ENCODE measurements around the gene CALML3.

CALML3 gene

GRCh38 chr10:5485948-5486852 lies 38.6 kb upstream of the CALML3 start:
- no peak overlapping the region for H3K9ac ChIP-seq (ENCODE audit: low read depth, low read length)
- H3K9me3 ChIP-seq (ENCODE audit: control insufficient read depth, insufficient read depth, low read length), result no peaks in the 10 kb centered on the region; the same call in 1 of the 2 replicates
- peaks cover 23% of the 10 kb centered on the region for H3K4me1 ChIP-seq (ENCODE audit: insufficient read depth, low read length)
- no peaks in the 10 kb centered on the region for H3K36me3 ChIP-seq (ENCODE audit: insufficient read depth, low read length)

GRCh38 chr10:5486853-5487235 lies 37.9 kb upstream of the CALML3 start:
- Histone ChIP-seq H3K36me3 (ENCODE audit: insufficient read depth, low read length) (no peaks in the 10 kb centered on the region), H3K4me1 (ENCODE audit: insufficient read depth, low read length) (peaks cover 23% of the 10 kb centered on the region), H3K9ac (ENCODE audit: low read depth, low read length) (no peak overlapping the region), H3K9me3 (ENCODE audit: control insufficient read depth, insufficient read depth, low read length) (peaks cover 3% of the 10 kb centered on the region)

- Histone ChIP-seq H3K4me1 (ENCODE audit: insufficient read depth, low read length) (peaks cover 23% of the 10 kb centered on the region), H3K36me3 (ENCODE audit: insufficient read depth, low read length) (no peaks in the 10 kb centered on the region), H3K9ac (ENCODE audit: low read depth, low read length) (no peak overlapping the region)
These were observed 36.2 kb upstream of the CALML3 start for GRCh38 chr10:5488272-5489161.

GRCh38 chr10:5490032-5490431 lies 34.7 kb upstream of the CALML3 start:
- Histone ChIP-seq H3K9ac (ENCODE audit: low read depth, low read length) (no peak overlapping the region), H3K36me3 (ENCODE audit: insufficient read depth, low read length) (no peaks in the 10 kb centered on the region), H3K9me3 (ENCODE audit: control insufficient read depth, insufficient read depth, low read length) (peaks cover 9% of the 10 kb centered on the region), H3K4me1 (ENCODE audit: insufficient read depth, low read length) (peaks cover 23% of the 10 kb centered on the region)

More at GRCh38 chr10:5488272-5489161, 36.2 kb upstream of the CALML3 start:
- peaks cover 9% of the 10 kb centered on the region for H3K9me3 ChIP-seq (ENCODE audit: control insufficient read depth, insufficient read depth, low read length)

- H3K4me1 ChIP-seq (ENCODE audit: insufficient read depth, low read length), result peaks cover 23% of the 10 kb centered on the region
- H3K9ac ChIP-seq (ENCODE audit: low read depth, low read length), result no peak overlapping the region
These were observed 33.9 kb upstream of the CALML3 start for GRCh38 chr10:5490698-5491464.

GRCh38 chr10:5491477-5491876 lies 33.3 kb upstream of the CALML3 start:
- peaks cover 19% of the 10 kb centered on the region for H3K4me1 ChIP-seq (ENCODE audit: insufficient read depth, low read length)
- H3K9ac ChIP-seq (ENCODE audit: low read depth, low read length), result no peak overlapping the region
- H3K9me3 ChIP-seq (ENCODE audit: control insufficient read depth, insufficient read depth, low read length), result peaks cover 9% of the 10 kb centered on the region
- H3K36me3 ChIP-seq (ENCODE audit: insufficient read depth, low read length), result no peaks in the 10 kb centered on the region

More at GRCh38 chr10:5490698-5491464, 33.9 kb upstream of the CALML3 start:
- H3K36me3 ChIP-seq (ENCODE audit: insufficient read depth, low read length), result no peaks in the 10 kb centered on the region
- peaks cover 9% of the 10 kb centered on the region for H3K9me3 ChIP-seq (ENCODE audit: control insufficient read depth, insufficient read depth, low read length)

- peaks cover 9% of the 10 kb centered on the region for H3K9me3 ChIP-seq (ENCODE audit: control insufficient read depth, insufficient read depth, low read length)
- peaks cover 10% of the 10 kb centered on the region; the same call in 1 of the 2 replicates for H3K4me1 ChIP-seq (ENCODE audit: insufficient read depth, low read length)
- no peak overlapping the region for H3K9ac ChIP-seq (ENCODE audit: low read depth, low read length)
- no peaks in the 10 kb centered on the region for H3K36me3 ChIP-seq (ENCODE audit: insufficient read depth, low read length)
These were observed 32.4 kb upstream of the CALML3 start for GRCh38 chr10:5492322-5492855.

GRCh38 chr10:5492929-5493576 lies 31.7 kb upstream of the CALML3 start:
- Histone ChIP-seq H3K9ac (ENCODE audit: low read depth, low read length) (no peak overlapping the region), H3K4me1 (ENCODE audit: insufficient read depth, low read length) (peaks cover 7% of the 10 kb centered on the region; the same call in 1 of the 2 replicates), H3K9me3 (ENCODE audit: control insufficient read depth, insufficient read depth, low read length) (peaks cover 9% of the 10 kb centered on the region), H3K36me3 (ENCODE audit: insufficient read depth, low read length) (no peaks in the 10 kb centered on the region)

- Histone ChIP-seq H3K4me1 (ENCODE audit: insufficient read depth, low read length) (peaks cover 3% of the 10 kb centered on the region; the same call in 1 of the 2 replicates), H3K36me3 (ENCODE audit: insufficient read depth, low read length) (no peaks in the 10 kb centered on the region), H3K9ac (ENCODE audit: low read depth, low read length) (no peak overlapping the region), H3K9me3 (ENCODE audit: control insufficient read depth, insufficient read depth, low read length) (peaks cover 9% of the 10 kb centered on the region)
These were observed 31.1 kb upstream of the CALML3 start for GRCh38 chr10:5493691-5494090.

GRCh38 chr10:5494611-5495010 lies 30.1 kb upstream of the CALML3 start:
- Histone ChIP-seq H3K9me3 (ENCODE audit: control insufficient read depth, insufficient read depth, low read length) (peaks cover 9% of the 10 kb centered on the region), H3K9ac (ENCODE audit: low read depth, low read length) (no peak overlapping the region), H3K36me3 (ENCODE audit: insufficient read depth, low read length) (no peaks in the 10 kb centered on the region), H3K4me1 (ENCODE audit: insufficient read depth, low read length) (peaks cover 3% of the 10 kb centered on the region; the same call in 1 of the 2 replicates)

- peaks cover 3% of the 10 kb centered on the region; the same call in 1 of the 2 replicates for H3K4me1 ChIP-seq (ENCODE audit: insufficient read depth, low read length)
These were observed 28.2 kb upstream of the CALML3 start for GRCh38 chr10:5496261-5497250.

GRCh38 chr10:5497289-5497688 lies 27.5 kb upstream of the CALML3 start:
- Histone ChIP-seq H3K9ac (ENCODE audit: low read depth, low read length) (no peak overlapping the region), H3K9me3 (ENCODE audit: control insufficient read depth, insufficient read depth, low read length) (peaks cover 1% of the 10 kb centered on the region; the same call in 1 of the 2 replicates), H3K36me3 (ENCODE audit: insufficient read depth, low read length) (no peaks in the 10 kb centered on the region), H3K4me1 (ENCODE audit: insufficient read depth, low read length) (peaks cover 3% of the 10 kb centered on the region; the same call in 1 of the 2 replicates)

More at GRCh38 chr10:5496261-5497250, 28.2 kb upstream of the CALML3 start:
- Histone ChIP-seq H3K9ac (ENCODE audit: low read depth, low read length) (no peak overlapping the region), H3K36me3 (ENCODE audit: insufficient read depth, low read length) (no peaks in the 10 kb centered on the region), H3K9me3 (ENCODE audit: control insufficient read depth, insufficient read depth, low read length) (peaks cover 9% of the 10 kb centered on the region)
